HT-29 (cell line): Measurements from ENCODE around the gene SAPCD2. TPM values are rescaled to one million over a fixed set of nuclear protein-coding genes. Genes with fewer than 3 reads are reported as not detected.
A peak's percentile ranks its signal among the peaks of the same experiment; 100 is the strongest.
"Not testable (repeated sequence)": the region's sequence is repeated elsewhere in the genome, so short reads cannot be mapped to it uniquely, and the experiment has no call there.

ENCODE experiments used
- DNase-seq: peaks from one replicate; pipeline ENCODE4 v3.0.0-alpha.2; 2015; ENCODE audit warnings: low spot score
- total RNA-seq: library from RNA; depleted of rRNA; stranded (reverse); fragments of >200 nt; shearing (Covaris generic); gene quantifications from 2 replicates; pipeline ENCODE4 v1.2.3, GENCODE V29; 2014; rRNA removed

SAPCD2 gene, protein sequence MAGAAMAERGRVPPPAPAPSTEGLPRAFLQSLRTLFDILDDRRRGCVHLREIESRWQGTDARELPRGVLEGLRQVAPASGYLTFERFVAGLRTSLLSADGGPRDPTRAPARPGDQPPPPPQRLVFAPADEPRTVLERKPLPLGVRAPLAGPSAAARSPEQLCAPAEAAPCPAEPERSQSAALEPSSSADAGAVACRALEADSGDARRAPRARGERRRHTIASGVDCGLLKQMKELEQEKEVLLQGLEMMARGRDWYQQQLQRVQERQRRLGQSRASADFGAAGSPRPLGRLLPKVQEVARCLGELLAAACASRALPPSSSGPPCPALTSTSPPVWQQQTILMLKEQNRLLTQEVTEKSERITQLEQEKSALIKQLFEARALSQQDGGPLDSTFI
- total RNA-seq = 217 and 239 TPM in 2 replicates

GRCh38 chr9:137070201-137070905, at the start of gene SAPCD2:
SAPCD2 (minus strand) TSS chr9:137070557; CDS start chr9:137070460, 97 bp downstream.
- DNase-seq = peak; percentile 91

DNA sequence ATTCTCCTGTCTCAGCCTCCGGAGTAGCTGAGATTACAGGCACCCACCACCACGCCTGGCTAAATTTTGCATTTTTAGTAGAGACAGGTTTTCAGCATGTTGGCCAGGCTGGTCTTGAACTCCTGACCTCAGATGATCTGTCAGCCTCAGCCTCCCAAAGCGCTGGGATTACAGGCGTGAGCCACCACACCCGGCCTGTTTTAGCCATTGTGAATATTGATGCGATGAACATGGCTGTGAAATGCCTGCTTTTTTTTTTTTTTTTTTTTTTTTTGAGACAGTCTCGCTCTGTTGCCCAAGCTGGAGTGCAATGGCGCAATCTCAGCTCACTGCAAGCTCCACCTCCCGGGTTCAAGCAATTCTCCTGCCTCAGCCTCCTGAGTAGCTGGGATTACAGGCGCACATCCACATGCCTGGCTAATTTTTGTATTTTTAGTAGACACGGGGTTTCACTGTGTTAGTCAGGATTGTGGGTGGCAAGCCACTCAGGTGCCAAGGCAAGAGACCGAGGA, 47.8 kb upstream of the SAPCD2 start:
- not testable (repeated sequence) for DNase-seq

DNA sequence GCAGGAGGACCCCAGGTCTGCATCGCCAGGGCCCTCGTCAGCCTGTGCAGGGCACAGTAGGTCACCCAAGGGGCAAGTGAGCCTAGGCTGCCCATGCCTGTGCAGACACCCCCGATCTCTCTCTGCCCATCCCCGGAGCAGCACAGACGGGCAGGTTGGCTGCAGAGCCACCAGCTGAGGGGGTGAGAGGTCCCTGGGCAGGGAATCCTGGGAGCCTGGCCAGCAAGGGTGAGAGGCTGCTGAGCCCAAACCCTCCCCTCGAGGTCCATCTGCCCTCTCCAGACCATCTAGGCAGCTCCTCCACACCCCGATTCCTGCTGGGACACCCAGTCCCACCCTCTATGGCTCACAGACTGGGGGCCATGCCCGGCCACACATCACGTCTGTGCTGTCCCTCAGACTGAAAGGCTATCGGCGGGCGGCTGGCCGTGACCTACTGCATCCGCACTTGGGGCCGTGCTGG, 46.9 kb upstream of the SAPCD2 start:
- no peak for DNase-seq

- no peak for DNase-seq
These were observed 46.4 kb upstream of the SAPCD2 start for GRCh38 chr9:137116728-137117127.

DNA sequence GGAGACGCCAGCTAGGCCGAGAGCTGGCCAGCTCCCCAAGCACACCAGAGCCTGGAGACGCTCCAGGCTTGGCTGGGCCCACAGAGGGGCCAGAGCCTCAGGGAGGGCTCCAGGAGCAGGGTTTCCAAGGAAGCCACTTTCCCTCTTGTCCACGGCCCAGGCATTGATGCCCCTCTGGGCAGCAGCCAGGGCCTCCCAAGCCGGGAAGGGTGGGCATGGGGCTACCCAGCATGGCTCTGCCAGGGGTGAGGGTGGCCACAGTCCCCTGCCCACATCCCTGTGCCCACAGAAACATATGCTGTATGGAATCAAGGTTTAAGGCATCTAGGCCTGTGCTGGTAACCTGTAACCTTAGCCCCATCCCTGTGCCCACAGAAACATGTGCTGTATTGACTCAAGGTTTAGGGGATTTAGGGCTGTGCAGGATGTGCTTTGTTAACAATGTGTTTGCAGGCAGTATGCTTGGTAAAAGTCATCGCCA, 45.7 kb upstream of the SAPCD2 start:
- no peak for DNase-seq

- DNase-seq = no peak
These were observed 45.2 kb upstream of the SAPCD2 start for GRCh38 chr9:137115394-137116026.

DNA sequence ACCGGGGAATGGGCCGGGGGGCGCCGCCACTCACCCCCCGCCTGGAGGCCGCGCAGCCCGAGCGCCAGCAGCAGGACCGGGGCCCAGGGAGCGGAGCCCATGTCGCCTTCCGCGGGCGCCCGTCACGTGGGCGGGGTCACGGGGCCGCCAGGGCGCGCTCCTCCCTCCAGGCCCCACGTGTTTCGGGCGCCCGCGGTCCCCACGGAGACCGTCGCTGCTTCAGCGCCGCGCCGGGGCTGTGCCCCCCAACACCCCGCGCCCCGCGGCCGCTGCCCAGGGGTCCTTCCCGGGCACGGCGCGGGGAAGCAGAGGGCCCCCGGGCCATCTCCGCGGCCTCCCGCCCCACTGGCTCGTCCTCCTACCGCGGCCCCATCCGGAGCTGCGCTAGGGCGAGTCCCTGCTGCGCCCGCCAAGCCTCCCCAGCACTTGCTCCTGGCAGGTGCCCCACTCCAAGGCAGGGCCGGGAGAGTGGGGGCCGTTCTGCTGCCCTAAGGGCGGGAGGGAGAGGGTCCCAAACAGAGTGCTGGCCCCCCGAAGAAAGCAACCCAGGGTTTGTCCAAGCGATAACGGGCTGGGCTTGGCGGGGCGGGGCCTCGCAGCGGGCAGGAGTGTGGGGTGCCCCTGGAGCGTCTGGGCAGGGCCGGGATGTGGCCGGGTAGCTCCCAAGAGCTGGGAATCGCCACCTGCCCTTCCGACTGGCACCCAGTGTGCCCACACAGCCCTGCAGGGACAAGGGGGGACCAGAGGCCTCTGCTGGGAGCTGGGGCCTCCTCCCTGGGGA, 44.4 kb upstream of the SAPCD2 start, which contains the start of gene DPP7:
TSS of gene DPP7 (minus strand) at position 121 of the 781 bp plus-strand sequence. CDS start at position 101, 20 bp downstream.
- peak; percentile 56 for DNase-seq

DNA sequence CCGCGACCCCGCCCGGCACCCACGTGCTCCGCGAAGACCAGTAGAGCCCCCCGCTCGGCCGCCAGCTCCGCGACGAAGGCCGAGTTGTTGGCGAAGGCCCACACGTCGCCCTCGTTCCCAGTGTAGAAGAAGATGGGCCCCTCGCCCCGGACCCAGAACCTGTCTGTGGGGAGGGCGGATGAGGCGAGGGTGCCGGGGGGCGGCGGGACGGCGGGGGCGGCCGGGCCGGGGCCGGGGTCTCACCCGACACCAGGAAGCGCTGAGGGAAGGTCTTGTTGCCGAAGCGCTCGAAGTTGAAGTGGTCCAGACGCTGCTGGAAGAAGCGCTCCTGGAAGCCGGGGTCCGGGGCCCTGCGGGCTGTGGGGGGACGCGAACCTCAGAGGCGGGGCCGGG, 43.9 kb upstream of the SAPCD2 start:
- DNase-seq = no peak

DNA sequence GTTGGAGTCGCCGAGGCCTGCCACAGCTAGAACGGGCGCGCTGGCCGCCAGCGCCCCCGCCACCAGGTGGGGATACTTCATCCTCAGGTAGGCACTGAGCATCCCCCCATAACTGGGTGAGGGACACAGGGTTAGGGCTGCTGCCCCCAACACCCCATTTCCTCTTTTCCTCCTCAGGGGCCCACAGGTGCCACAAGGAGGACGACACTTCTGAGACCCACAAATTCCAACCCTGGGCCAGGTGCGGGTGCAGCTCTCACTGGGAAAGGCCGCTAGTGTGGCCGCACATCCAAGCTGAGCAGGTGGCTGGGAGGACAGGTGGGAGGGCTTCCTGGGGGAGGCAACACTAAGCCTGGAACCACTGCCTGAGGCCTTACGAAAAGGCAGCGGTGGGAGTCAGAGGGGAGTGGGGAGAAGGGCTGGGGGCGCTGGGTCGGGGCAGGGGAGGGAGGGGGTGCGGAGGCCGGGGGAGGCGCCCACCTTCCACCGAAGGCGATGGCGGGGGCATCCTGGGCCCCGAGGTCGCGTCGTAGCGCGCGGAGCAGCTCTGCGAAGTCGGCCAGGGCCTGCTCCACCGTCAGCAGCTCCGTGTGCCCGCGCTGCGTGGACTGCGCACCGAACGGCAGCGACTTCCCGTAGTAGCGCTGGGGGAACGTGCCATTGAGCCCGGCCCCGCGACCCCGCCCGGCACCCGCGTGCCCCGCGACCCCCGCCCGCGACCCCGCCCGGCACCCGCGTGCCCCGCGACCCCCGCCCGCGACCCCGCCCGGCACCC, 43.2 kb upstream of the SAPCD2 start:
- no peak for DNase-seq

- no peak for DNase-seq
These were observed 42.4 kb upstream of the SAPCD2 start for GRCh38 chr9:137112564-137113384.

GRCh38 chr9:137111788-137112563, 41.6 kb upstream of the SAPCD2 start:
- DNase-seq = no peak

DNA sequence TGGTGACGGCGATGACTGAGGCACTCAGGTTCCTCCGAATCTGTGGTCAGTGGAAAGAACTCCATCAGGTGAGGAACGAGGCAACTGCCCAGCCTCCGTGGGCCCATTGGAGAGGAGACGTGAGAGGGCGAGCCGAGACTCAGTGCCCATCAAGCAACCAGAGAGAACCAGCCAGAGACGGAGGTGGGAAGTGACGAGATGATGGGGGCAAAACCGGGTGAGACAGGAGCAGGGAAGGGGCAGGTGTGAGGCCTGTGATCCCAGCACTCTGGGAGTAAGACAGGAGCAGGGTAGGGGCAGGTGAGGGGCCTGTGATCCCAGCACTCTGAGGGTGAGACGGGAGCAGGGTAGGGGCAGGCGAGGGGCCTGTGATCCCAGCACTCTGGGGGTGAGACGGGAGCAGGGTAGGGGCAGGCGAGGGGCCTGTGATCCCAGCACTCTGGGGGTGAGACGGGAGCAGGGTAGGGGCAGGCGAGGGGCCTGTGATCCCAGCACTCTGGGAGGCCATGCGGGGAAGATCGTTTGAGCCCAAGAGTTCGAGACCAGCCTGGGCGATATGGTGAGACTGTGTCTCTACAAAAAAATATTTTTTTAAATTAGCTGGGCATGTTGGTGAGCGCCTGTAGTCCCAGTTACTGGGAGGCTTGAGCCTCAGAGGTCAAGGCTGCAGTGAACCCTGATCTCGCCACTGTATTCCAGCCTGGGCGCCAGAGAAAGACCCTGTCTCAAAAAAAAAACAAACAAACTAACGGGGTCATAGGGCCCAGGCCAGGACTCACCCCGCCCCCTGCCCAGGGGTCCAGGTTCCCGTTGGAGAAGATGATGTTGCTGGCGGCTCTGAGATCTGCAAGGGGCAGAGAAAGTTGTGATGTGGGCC, 40.8 kb upstream of the SAPCD2 start:
- no peak for DNase-seq

- no peak for DNase-seq
These were observed 40.0 kb upstream of the SAPCD2 start for GRCh38 chr9:137110147-137110910.

DNA sequence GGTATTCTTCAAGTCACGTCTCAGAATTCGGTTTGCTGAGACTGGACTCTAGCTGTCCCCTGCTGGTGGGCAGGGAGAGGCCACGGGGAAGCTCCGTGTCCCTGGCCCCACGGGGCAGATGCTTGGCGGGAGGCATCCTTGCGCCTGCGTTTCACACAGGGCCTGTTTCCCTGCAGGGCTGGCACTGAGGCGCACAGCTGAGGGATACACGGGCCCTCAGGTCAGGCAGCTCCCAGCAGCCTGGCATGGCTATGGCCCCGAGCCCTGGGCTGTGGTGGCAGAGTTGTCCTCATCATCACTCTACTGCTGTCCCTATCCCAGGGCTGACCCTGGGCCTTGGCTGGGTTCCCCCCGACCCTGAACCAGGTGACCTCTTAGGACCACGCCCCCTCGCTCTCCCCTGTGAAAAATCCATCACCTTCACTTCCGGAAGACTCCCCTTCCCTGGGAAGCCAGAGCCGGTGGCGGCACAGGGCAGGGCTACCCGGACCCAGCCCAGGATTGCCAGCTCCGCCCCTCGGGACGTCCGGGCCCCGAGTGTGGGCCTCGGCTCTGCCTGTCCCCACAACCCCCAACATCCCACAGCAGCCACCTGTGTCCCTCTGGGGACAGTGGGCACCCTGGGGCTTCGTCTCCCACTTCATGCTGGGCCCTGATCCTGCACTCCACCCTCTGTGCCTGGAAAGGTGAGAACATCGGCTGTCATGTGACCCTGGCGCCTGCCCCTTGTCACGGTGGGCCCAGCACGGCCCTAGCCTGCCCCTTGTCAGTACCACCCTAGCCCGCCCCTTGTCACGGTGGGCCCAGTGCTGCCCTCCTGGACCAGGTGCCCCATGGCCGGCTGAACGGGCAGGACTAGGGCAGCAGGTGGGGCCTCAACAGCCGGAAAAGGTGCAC, 39.1 kb upstream of the SAPCD2 start:
- no peak for DNase-seq

GRCh38 chr9:137108608-137109249, 38.4 kb upstream of the SAPCD2 start:
- no peak for DNase-seq
